ENCODE results near the gene CAPN14. TPM values are rescaled to one million over a fixed set of nuclear protein-coding genes. Genes with fewer than 3 reads are reported as not detected.

CAPN14 gene
- total and polyA plus RNA-seq, 2 of the 4 experiments (the other 2 are of a cell fraction), result under 0.01 to 0.09 TPM

DNA sequence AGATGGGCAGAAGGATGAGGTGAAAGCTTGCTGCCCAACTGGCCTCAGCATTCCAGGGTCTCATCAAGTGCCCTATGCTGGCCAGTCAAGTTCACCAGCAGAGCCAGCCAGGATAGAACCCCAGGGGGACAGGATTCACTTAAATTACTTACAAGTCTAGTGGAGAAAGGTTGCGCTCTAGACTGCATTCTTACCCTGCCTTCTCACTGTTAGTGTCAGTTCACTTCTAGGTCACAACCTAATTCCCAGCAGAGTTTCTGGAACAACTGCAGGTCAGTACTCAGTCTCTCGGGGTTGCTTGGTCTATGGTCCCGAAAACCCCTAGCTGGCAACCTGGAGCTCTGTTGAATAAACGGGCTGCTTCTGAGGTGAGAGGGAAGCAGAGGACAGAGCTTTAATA, 46.2 kb downstream of the CAPN14 start:
- Histone ChIP-seq H3K23ac (ENCODE audit: low read depth, low read length) (no peak overlapping the region), H3K4ac (ENCODE audit: low read depth, low read length) (no peak overlapping the region), H2BK120ac (ENCODE audit: low read depth, low read length) (no peak overlapping the region), H4K91ac (ENCODE audit: insufficient read depth, low read depth, low read length) (no peak overlapping the region), H3K79me1 (ENCODE audit: low read depth in 1 of 2, low read length in 2 of 2) (no peaks in the 10 kb centered on the region), H3K36me3 (ENCODE audit: control insufficient read depth, insufficient read depth, low read length) (no peaks in the 10 kb centered on the region), H2BK5ac (ENCODE audit: low read depth, low read length, poor library complexity, severe bottlenecking) (no peak overlapping the region), H3K9ac (ENCODE audit: low read depth, low read length) (no peak overlapping the region), H2BK20ac (ENCODE audit: low read depth, low read length) (no peak overlapping the region), H3K27me3 (ENCODE audit: control insufficient read depth, insufficient read depth, low read length) (peaks cover 9% of the 10 kb centered on the region), H3K27ac (ENCODE audit: insufficient read depth, low read length) (no peak overlapping the region), H2AK9ac (replicated peaks; ENCODE audit: low read depth, low read length, poor library complexity) (no peak overlapping the region), H2AFZ (replicated peaks; ENCODE audit: low read length, poor library complexity) (no peak overlapping the region), H2BK15ac (ENCODE audit: low read depth, low read length) (no peak overlapping the region), H3K56ac (ENCODE audit: extremely low read depth, insufficient read depth, low read length) (no peak overlapping the region), H3K9me3 (ENCODE audit: control insufficient read depth, insufficient read depth, low read length) (no peaks in the 10 kb centered on the region), H3K14ac (replicated peaks; ENCODE audit: low read depth, low read length) (no peak overlapping the region), H4K8ac (ENCODE audit: low read depth in 2 of 2, low read length in 2 of 2) (no peak overlapping the region), H3K18ac (ENCODE audit: low read depth, low read length) (no peak overlapping the region), H2AK5ac (ENCODE audit: low read depth, low read length) (no peak overlapping the region), H3K4me2 (ENCODE audit: low read depth, low read length) (no peak overlapping the region), H3K9me1 (ENCODE audit: insufficient read depth, low read length) (no peaks in the 10 kb centered on the region), H4K20me1 (ENCODE audit: insufficient read depth, low read length) (no peaks in the 10 kb centered on the region), H4K5ac (ENCODE audit: low read depth, low read length) (no peak overlapping the region), H3K4me3 (ENCODE audit: insufficient read depth, low read depth, low read length) (no peak overlapping the region), H3K4me1 (ENCODE audit: control insufficient read depth, insufficient read depth, low read length) (no peaks in the 10 kb centered on the region)
- ChIA-PET CTCF (interaction anchor here (0.5 to 1.7 kb wide), 4 partner anchors 20 to 213 kb away, joined by 3 to 9 read pairs (median 3); no protein-coding TSS in a partner anchor), POLR2A (ENCODE audit: unreplicated experiment) (no interaction called here)
- BruUV-seq (replicated peaks), result no TSS peak
- WGBS, 2 experiments (ENCODE audit: extremely low coverage in 2 of 2, insufficient read length in 1 of 2), result 59% methylated on average over 3 of the region's 4 CpGs; no CpG with 5 or more reads in 1 of the 2 experiments
- in situ Hi-C loops (cut with MboI; ENCODE audit: low sequenced_read_pairs) (loop anchor here (10.0 to 25.0 kb wide), 2 partner anchors 456 to 1009 kb away; no protein-coding TSS in a partner anchor), dilution Hi-C loops (cut with HindIII; ENCODE audit: low sequenced_read_pairs, unreplicated experiment) (no loop called here), intact Hi-C loops (cut with micrococcal nuclease) (loop anchor here (5.0 to 10.0 kb wide), 2 partner anchors 309 to 1006 kb away; no protein-coding TSS in a partner anchor)
- TF ChIP-seq CEBPB (IDR thresholded peaks at IDR 0.05; ENCODE audit: low read depth, low read length) (no peak), CHD1 (IDR thresholded peaks at IDR 0.05; ENCODE audit: low read depth, low read length) (no peak), BHLHE40 (IDR thresholded peaks at IDR 0.05; ENCODE audit: low read depth, low read length) (no peak), MXI1 (IDR thresholded peaks at IDR 0.05; ENCODE audit: borderline replicate concordance, low read depth, low read length) (no peak), SMC3 (IDR thresholded peaks at IDR 0.05; ENCODE audit: low read depth, low read length) (no peak), CTCF (conservative IDR thresholded peaks at IDR 0.05; ENCODE audit: low read depth, low read length) (no peak), ELK1 (IDR thresholded peaks at IDR 0.05; ENCODE audit: borderline replicate concordance, low read depth, low read length) (no peak), RFX5 (IDR thresholded peaks at IDR 0.05; ENCODE audit: low read depth, low read length) (no peak), MAZ (IDR thresholded peaks at IDR 0.05; ENCODE audit: borderline replicate concordance, low read depth, low read length) (no peak), RCOR1 (IDR thresholded peaks at IDR 0.05; ENCODE audit: insufficient replicate concordance, low read length) (no peak), RAD21 (IDR thresholded peaks at IDR 0.05; ENCODE audit: low read length) (no peak), NFE2L2 (IDR thresholded peaks at IDR 0.05; ENCODE audit: low read depth, low read length) (no peak), POLR2A (IDR thresholded peaks at IDR 0.05; ENCODE audit: low read depth, low read length) (no peak), FOS (IDR thresholded peaks at IDR 0.05; ENCODE audit: low read depth, low read length) (no peak), MAFK (IDR thresholded peaks at IDR 0.05; ENCODE audit: low read depth, low read length) (no peak), USF2 (IDR thresholded peaks at IDR 0.05; ENCODE audit: low read depth, low read length) (no peak)
- ATAC-seq (ENCODE audit: low read depth), result no peak
- no peak for DNase-seq
